Nephron progenitor cell (in vitro differentiated cells): ENCODE measurements around the gene KRTAP2-1.

Source experiments
- DNase-seq: peaks from one replicate; pipeline ENCODE4 v3.0.0; 2021
- H3K27ac Mint-ChIP-seq: 2 replicates; pipeline ENCODE4 v1.8.0; 2021; ENCODE audit warnings: mild to moderate bottlenecking, moderate library complexity, mixed read lengths
- H3K27me3 Mint-ChIP-seq: 2 replicates; pipeline ENCODE4 v1.8.0; 2021; ENCODE audit warnings: mild to moderate bottlenecking, low read depth, mixed read lengths; ENCODE audit not compliant: poor library complexity
- H3K36me3 Mint-ChIP-seq: 2 replicates; pipeline ENCODE4 v1.8.0; 2021; ENCODE audit warnings: low read depth, mixed read lengths
- H3K4me1 Mint-ChIP-seq: 2 replicates; pipeline ENCODE4 v1.8.0; 2021; ENCODE audit warnings: mixed read lengths
- H3K4me3 Mint-ChIP-seq: 2 replicates; pipeline ENCODE4 v1.8.0; 2021; ENCODE audit warnings: mild to moderate bottlenecking, moderate library complexity, mixed read lengths
- H3K9me3 Mint-ChIP-seq: 2 replicates; pipeline ENCODE4 v1.8.0; 2021; ENCODE audit warnings: mild to moderate bottlenecking, moderate library complexity, mixed read lengths
- TF ChIP-seq, protein P1 (sequence below): fragments of 200-600 bp; sonication (generic); IDR thresholded peaks from 2 replicates; pipeline ENCODE4 v1.5.0; 2021; ENCODE audit warnings: antibody characterized with exemption

The KRTAP2-1 gene

DNA sequence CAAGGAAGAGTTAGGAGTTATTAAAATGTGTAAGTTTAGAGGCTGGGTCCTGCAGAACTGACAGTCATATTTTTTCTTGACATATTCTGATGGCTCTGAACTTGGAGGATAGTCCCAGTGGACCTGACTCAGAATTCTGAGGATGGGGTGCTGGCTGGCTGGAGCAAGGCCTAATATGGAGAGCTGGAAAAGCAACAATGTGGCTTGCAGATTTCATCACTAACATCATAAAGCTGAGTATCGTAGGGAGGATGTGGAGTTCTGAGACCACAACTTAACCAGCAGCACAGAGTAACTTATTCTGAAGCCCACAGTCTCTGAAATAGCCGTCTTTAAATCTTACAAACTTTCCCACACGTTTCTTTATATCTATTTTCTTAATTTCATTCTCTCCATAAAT is 22.4 kb downstream of the KRTAP2-1 start:
- H3K27me3 Mint-ChIP-seq, result peaks cover 4% of the 10 kb centered on the region
- no peaks in the 10 kb centered on the region for H3K4me1 Mint-ChIP-seq
- DNase-seq, result no peak
- TF ChIP-seq, protein P1, sequence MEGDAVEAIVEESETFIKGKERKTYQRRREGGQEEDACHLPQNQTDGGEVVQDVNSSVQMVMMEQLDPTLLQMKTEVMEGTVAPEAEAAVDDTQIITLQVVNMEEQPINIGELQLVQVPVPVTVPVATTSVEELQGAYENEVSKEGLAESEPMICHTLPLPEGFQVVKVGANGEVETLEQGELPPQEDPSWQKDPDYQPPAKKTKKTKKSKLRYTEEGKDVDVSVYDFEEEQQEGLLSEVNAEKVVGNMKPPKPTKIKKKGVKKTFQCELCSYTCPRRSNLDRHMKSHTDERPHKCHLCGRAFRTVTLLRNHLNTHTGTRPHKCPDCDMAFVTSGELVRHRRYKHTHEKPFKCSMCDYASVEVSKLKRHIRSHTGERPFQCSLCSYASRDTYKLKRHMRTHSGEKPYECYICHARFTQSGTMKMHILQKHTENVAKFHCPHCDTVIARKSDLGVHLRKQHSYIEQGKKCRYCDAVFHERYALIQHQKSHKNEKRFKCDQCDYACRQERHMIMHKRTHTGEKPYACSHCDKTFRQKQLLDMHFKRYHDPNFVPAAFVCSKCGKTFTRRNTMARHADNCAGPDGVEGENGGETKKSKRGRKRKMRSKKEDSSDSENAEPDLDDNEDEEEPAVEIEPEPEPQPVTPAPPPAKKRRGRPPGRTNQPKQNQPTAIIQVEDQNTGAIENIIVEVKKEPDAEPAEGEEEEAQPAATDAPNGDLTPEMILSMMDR, result no peak
- H3K4me3 Mint-ChIP-seq, result no peak overlapping the region
- peaks cover 5% of the 10 kb centered on the region for H3K9me3 Mint-ChIP-seq
- no peaks in the 10 kb centered on the region for H3K36me3 Mint-ChIP-seq
- H3K27ac Mint-ChIP-seq, result no peak overlapping the region

- TF ChIP-seq, protein P1, result no peak
- Mint-ChIP-seq H3K4me3 (no peak overlapping the region), H3K27ac (no peak overlapping the region), H3K27me3 (no peaks in the 10 kb centered on the region), H3K9me3 (peaks cover 5% of the 10 kb centered on the region), H3K4me1 (no peaks in the 10 kb centered on the region), H3K36me3 (no peaks in the 10 kb centered on the region)
- DNase-seq, result no peak
Measured at GRCh38 chr17:41020336-41020735, 26.8 kb downstream of the KRTAP2-1 start.

DNA sequence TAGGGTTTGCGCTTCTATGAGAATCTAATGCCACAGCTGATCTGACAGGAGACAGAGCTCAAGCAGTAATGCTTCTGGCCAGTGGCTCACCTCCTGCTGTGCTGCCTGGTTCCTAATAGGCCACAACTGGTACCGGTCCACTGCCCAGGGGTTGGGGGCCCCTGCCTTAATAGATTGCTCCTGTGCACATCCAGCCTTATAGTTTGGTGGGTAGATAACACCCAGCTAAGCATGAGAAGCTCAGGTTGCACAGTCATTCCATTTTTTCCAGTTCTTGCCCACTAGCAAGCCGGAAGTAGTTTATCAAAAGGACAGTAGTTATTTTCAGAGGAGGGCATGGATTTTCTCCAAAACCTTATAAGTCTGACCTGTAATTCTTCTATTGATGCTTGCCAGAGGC is 27.7 kb downstream of the KRTAP2-1 start:
- no peaks in the 10 kb centered on the region for H3K27me3 Mint-ChIP-seq
- TF ChIP-seq, protein P1, result no peak

GRCh38 chr17:41018541-41018940 is 28.6 kb downstream of the KRTAP2-1 start:
- no peak for DNase-seq
- no peaks in the 10 kb centered on the region for H3K36me3 Mint-ChIP-seq
- no peaks in the 10 kb centered on the region for H3K27me3 Mint-ChIP-seq
- no peaks in the 10 kb centered on the region for H3K4me1 Mint-ChIP-seq
- H3K27ac Mint-ChIP-seq, result no peak overlapping the region
- H3K4me3 Mint-ChIP-seq, result no peak overlapping the region
- TF ChIP-seq, protein P1, result no peak
- peaks cover 5% of the 10 kb centered on the region for H3K9me3 Mint-ChIP-seq

More for the DNA sequence above, 27.7 kb downstream of the KRTAP2-1 start:
- no peak overlapping the region for H3K4me3 Mint-ChIP-seq
- DNase-seq, result no peak
- H3K27ac Mint-ChIP-seq, result no peak overlapping the region
- H3K4me1 Mint-ChIP-seq, result no peaks in the 10 kb centered on the region
- H3K36me3 Mint-ChIP-seq, result no peaks in the 10 kb centered on the region
- H3K9me3 Mint-ChIP-seq, result peaks cover 5% of the 10 kb centered on the region

DNA sequence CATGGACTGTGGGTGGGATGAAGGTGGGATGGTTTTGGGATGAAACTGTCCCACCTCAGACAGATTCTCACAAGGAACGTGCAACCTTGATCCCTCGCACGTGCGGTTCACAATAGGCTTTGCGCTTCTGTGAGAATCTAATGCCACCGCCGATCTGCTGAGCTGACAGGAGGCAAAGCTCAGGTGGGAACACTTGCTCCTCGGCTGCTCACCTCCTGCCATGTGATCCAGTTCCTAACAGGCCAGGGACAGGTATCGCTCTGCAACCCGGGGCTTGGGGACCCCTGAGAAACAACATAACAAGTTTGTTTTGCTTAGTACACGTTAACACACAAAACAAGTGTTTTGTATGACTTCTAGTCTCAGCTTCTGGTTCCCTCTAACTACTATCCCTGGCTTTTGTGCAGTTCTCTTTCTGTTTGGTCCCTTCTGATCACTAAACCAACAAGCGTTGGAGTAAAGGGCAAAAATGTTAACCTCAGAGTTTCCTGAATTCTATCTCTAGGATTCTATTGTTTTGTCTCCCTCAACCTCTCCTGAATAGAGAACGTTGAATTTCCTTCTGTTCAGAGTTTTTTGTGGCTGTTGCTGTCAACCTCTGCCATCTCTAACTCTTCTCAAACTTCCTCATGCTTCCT is 30.4 kb downstream of the KRTAP2-1 start:
- Mint-ChIP-seq H3K4me1 (no peaks in the 10 kb centered on the region), H3K9me3 (no peaks in the 10 kb centered on the region), H3K4me3 (no peak overlapping the region), H3K27me3 (no peaks in the 10 kb centered on the region), H3K36me3 (no peaks in the 10 kb centered on the region), H3K27ac (peak overlapping the region; percentile 37)
- no peak for DNase-seq
- TF ChIP-seq, protein P1, result no peak

DNA sequence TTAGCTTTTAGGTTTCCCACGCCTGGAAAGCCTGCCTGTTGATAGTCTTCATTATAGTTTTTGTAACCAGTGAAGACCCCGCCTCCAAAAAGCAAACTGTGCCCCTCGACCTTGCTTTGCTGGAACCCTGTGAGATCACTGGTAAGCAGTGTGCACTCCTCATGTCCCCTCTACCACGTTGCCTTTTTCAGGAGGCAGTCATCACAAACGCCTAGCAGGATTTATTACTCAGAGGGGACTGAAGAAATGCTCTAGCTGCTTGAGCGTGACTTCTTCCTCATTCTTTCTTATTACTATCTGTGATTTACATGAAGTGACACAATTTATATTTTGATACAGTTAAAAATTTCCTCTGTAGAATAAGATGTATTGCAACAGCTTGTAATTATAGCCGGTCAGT is 31.7 kb downstream of the KRTAP2-1 start:
- Mint-ChIP-seq H3K4me1 (no peaks in the 10 kb centered on the region), H3K36me3 (no peaks in the 10 kb centered on the region), H3K9me3 (no peaks in the 10 kb centered on the region), H3K27ac (no peak overlapping the region), H3K4me3 (no peak overlapping the region), H3K27me3 (no peaks in the 10 kb centered on the region)
- TF ChIP-seq, protein P1, result no peak
- DNase-seq, result no peak
